MM.1S (cell line): ENCODE results near the gene ENOX1.
A peak's percentile ranks its signal among the peaks of the same experiment; 100 is the strongest.

ENCODE experiments used
- DNase-seq: peaks from one replicate; pipeline ENCODE4 v3.0.0-alpha.2; 2015
- H2AFZ ChIP-seq: fragments of 300-600 bp; sonication (generic); 2 replicates; pipeline ENCODE4 v1.6.0; 2016; ENCODE audit warnings: antibody characterized with exemption, low read length
- H3F3A ChIP-seq: fragments of 300-600 bp; sonication (generic); 2 replicates; pipeline ENCODE4 v1.6.1; 2016; ENCODE audit warnings: mild to moderate bottlenecking, antibody characterized with exemption, low read length, moderate library complexity, mixed read lengths; ENCODE audit not compliant: insufficient read depth
- H3K27ac ChIP-seq: fragments of 300-600 bp; sonication (generic); 2 replicates; pipeline ENCODE4 v1.5.1; 2016; ENCODE audit warnings: mild to moderate bottlenecking, low read length
- H3K27me3 ChIP-seq: fragments of 300-600 bp; sonication (generic); replicated peaks from 2 replicates; pipeline ENCODE4 v1.6.0; 2016; ENCODE audit warnings: low read length; ENCODE audit not compliant: insufficient read depth
- H3K36me3 ChIP-seq: fragments of 300-600 bp; sonication (generic); replicated peaks from 2 replicates; pipeline ENCODE4 v1.6.1; 2016; ENCODE audit warnings: mild to moderate bottlenecking, low read length, mixed read lengths; ENCODE audit not compliant: insufficient read depth
- H3K4me1 ChIP-seq: fragments of 300-600 bp; sonication (generic); 2 replicates; pipeline ENCODE4 v1.6.1; 2016; ENCODE audit warnings: low read length, mixed read lengths
- H3K4me2 ChIP-seq: fragments of 300-600 bp; sonication (generic); 2 replicates; pipeline ENCODE4 v1.6.0; 2016; ENCODE audit warnings: low read depth, low read length
- H3K4me3 ChIP-seq: fragments of 300-600 bp; sonication (generic); 2 replicates; pipeline ENCODE4 v1.5.1; 2016; ENCODE audit warnings: low read length, mixed read lengths
- H3K79me2 ChIP-seq: fragments of 300-600 bp; sonication (generic); 2 replicates; pipeline ENCODE4 v1.6.1; 2016; ENCODE audit warnings: mixed run types, low read length, mixed read lengths
- H3K9ac ChIP-seq: fragments of 300-600 bp; sonication (generic); 2 replicates; pipeline ENCODE4 v1.6.1; 2016; ENCODE audit warnings: low read length, mixed read lengths
- H3K9me2 ChIP-seq: fragments of 300-600 bp; sonication (generic); replicated peaks from 2 replicates; pipeline ENCODE4 v1.6.1; 2016; ENCODE audit warnings: mild to moderate bottlenecking, low read length, mixed read lengths; ENCODE audit not compliant: insufficient read depth
- H3K9me3 ChIP-seq: fragments of 300-600 bp; sonication (generic); replicated peaks from 2 replicates; pipeline ENCODE4 v1.6.1; 2016; ENCODE audit warnings: mild to moderate bottlenecking, low read length, mixed read lengths; ENCODE audit not compliant: insufficient read depth
- H4K20me1 ChIP-seq: fragments of 300-600 bp; sonication (generic); 2 replicates; pipeline ENCODE4 v1.6.1; 2016; ENCODE audit warnings: mild to moderate bottlenecking, low read length, moderate library complexity, mixed read lengths; ENCODE audit not compliant: insufficient read depth
- EZH2 ChIP-seq: fragments of 300-600 bp; sonication (generic); optimal IDR thresholded peaks from 2 replicates; pipeline ENCODE3; 2017; ENCODE audit warnings: low read depth, mild to moderate bottlenecking, antibody characterized with exemption, low read length, mixed read lengths
- EZH2phosphoT487 ChIP-seq: fragments of 300-600 bp; sonication (generic); IDR thresholded peaks from 2 replicates; pipeline ENCODE4 v1.6.1; 2018; ENCODE audit warnings: antibody characterized with exemption, low read length
- TF ChIP-seq, protein P1 (sequence below): fragments of 300-600 bp; sonication (generic); IDR thresholded peaks from 2 replicates; pipeline ENCODE4 v1.5.1; 2016; ENCODE audit warnings: antibody characterized with exemption, low read length, mixed read lengths

ENOX1 gene

GRCh38 chr13:43369319-43369718 is 417.5 kb downstream of the ENOX1 start:
- Histone ChIP-seq H3K4me2 (no peak overlapping the region), H3F3A (no peaks in the 10 kb centered on the region), H3K4me1 (peaks cover 12% of the 10 kb centered on the region), H3K9me2 (no peaks in the 10 kb centered on the region), H3K27ac (no peak overlapping the region), H3K4me3 (no peak overlapping the region), H2AFZ (no peak overlapping the region), H3K79me2 (no peaks in the 10 kb centered on the region), H3K9ac (no peak overlapping the region), H3K36me3 (no peaks in the 10 kb centered on the region), H3K9me3 (no peaks in the 10 kb centered on the region), H3K27me3 (no peaks in the 10 kb centered on the region), H4K20me1 (no peaks in the 10 kb centered on the region)
- TF ChIP-seq EZH2phosphoT487 (no peak), EZH2 (no peak)
- TF ChIP-seq, protein P1, sequence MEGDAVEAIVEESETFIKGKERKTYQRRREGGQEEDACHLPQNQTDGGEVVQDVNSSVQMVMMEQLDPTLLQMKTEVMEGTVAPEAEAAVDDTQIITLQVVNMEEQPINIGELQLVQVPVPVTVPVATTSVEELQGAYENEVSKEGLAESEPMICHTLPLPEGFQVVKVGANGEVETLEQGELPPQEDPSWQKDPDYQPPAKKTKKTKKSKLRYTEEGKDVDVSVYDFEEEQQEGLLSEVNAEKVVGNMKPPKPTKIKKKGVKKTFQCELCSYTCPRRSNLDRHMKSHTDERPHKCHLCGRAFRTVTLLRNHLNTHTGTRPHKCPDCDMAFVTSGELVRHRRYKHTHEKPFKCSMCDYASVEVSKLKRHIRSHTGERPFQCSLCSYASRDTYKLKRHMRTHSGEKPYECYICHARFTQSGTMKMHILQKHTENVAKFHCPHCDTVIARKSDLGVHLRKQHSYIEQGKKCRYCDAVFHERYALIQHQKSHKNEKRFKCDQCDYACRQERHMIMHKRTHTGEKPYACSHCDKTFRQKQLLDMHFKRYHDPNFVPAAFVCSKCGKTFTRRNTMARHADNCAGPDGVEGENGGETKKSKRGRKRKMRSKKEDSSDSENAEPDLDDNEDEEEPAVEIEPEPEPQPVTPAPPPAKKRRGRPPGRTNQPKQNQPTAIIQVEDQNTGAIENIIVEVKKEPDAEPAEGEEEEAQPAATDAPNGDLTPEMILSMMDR = no peak
- DNase-seq = no peak

GRCh38 chr13:43368003-43368402 is 418.8 kb downstream of the ENOX1 start:
- no peak for TF ChIP-seq EZH2
- no peak for TF ChIP-seq EZH2phosphoT487
- TF ChIP-seq, protein P1 = no peak
- Histone ChIP-seq H3K27ac (peak overlapping the region; percentile 35; the same call in 1 of the 2 replicates), H3K9ac (no peak overlapping the region), H3K4me1 (peaks cover 12% of the 10 kb centered on the region), H3K27me3 (no peaks in the 10 kb centered on the region), H2AFZ (peak overlapping the region; percentile 67), H3K79me2 (no peaks in the 10 kb centered on the region), H4K20me1 (no peaks in the 10 kb centered on the region), H3K9me3 (no peaks in the 10 kb centered on the region), H3K36me3 (no peaks in the 10 kb centered on the region), H3K9me2 (no peaks in the 10 kb centered on the region), H3F3A (no peaks in the 10 kb centered on the region), H3K4me2 (peak overlapping the region; percentile 50; the same call in 1 of the 2 replicates), H3K4me3 (peak overlapping the region; percentile 36; the same call in 1 of the 2 replicates)
- DNase-seq = peak; percentile 59

GRCh38 chr13:43365039-43365344 is 421.8 kb downstream of the ENOX1 start:
- Histone ChIP-seq H3K36me3 (no peaks in the 10 kb centered on the region), H3K4me1 (peaks cover 12% of the 10 kb centered on the region), H2AFZ (no peak overlapping the region), H4K20me1 (no peaks in the 10 kb centered on the region), H3K9me3 (no peaks in the 10 kb centered on the region), H3F3A (no peaks in the 10 kb centered on the region), H3K4me2 (no peak overlapping the region), H3K27me3 (no peaks in the 10 kb centered on the region), H3K9me2 (no peaks in the 10 kb centered on the region), H3K79me2 (no peaks in the 10 kb centered on the region), H3K4me3 (no peak overlapping the region), H3K9ac (no peak overlapping the region), H3K27ac (no peak overlapping the region)
- TF ChIP-seq, protein P1 = no peak
- TF ChIP-seq EZH2phosphoT487 (no peak), EZH2 (no peak)
- DNase-seq = no peak
